AG04450 (cell line): ENCODE data around the gene ST7. TPM values are rescaled to one million over a fixed set of nuclear protein-coding genes. Genes with fewer than 3 reads are reported as not detected.

Source experiments
- CTCF ChIA-PET: fragments of 300-600, 350-600 bp; formaldehyde crosslinking; extraction: SDS; loops from one replicate; lab custom pipeline; 2022; ENCODE audit warnings: antibody characterized with exemption, inconsistent platforms; lab: Charles Lee
- POLR2A ChIA-PET: fragments of 350-600 bp; formaldehyde crosslinking; extraction: SDS; loops from one replicate; lab custom pipeline; 2021; ENCODE audit warnings: antibody characterized with exemption, inconsistent platforms; lab: Yijun Ruan, JAX
- DNase-seq: peaks from one replicate; pipeline ENCODE4 v3.0.0-alpha.2; 2011; ENCODE audit warnings: low read depth, low spot score
- H3K27ac ChIP-seq: one replicate; pipeline ENCODE4 v1.5.1; 2012; ENCODE audit warnings: low read depth, low read length, control low read depth
- H3K27me3 ChIP-seq: one replicate; pipeline ENCODE4 v1.6.0; 2012; ENCODE audit warnings: low read length; ENCODE audit not compliant: control insufficient read depth, insufficient read depth
- H3K4me3 ChIP-seq: 2 replicates; pipeline ENCODE4 v1.5.1; 2011; ENCODE audit warnings: mild to moderate bottlenecking, low read depth, low read length, control low read depth
- H3K9me3 ChIP-seq: 2 replicates; pipeline ENCODE4 v1.5.1; 2012; ENCODE audit warnings: low read length; ENCODE audit not compliant: control insufficient read depth, insufficient read depth
- CTCF ChIP-seq: IDR thresholded peaks from 2 replicates; pipeline ENCODE4 v1.5.1; 2011; ENCODE audit warnings: low read depth, low read length, control low read depth, inconsistent platforms
- polyA plus RNA-seq: library from polyadenylated mRNA; depleted of rRNA; stranded (reverse); fragments of >200 nt; gene quantifications from 2 replicates; pipeline ENCODE4 v1.2.3, GENCODE V29; 2011

ST7 gene
- polyA plus RNA-seq, 1 experiment, result 34.5 TPM

GRCh38 chr7:117155694-117156093 is 202.4 kb downstream of the ST7 start:
- H3K9me3 ChIP-seq, result no peaks in the 10 kb centered on the region
- ChIA-PET POLR2A (interaction anchor here (0.6 kb wide), 1 partner anchor 716 kb away, joined by 9 read pairs; no protein-coding TSS in a partner anchor), CTCF (interaction anchor here (0.8 to 1.6 kb wide), 2 partner anchors 9 to 28 kb away, joined by 3 to 5 read pairs; no protein-coding TSS in a partner anchor)
- no peak for DNase-seq
- H3K4me3 ChIP-seq, result no peak overlapping the region
- H3K27me3 ChIP-seq, result no peaks in the 10 kb centered on the region
- H3K27ac ChIP-seq, result no peak overlapping the region
- no peak for TF ChIP-seq CTCF

DNA sequence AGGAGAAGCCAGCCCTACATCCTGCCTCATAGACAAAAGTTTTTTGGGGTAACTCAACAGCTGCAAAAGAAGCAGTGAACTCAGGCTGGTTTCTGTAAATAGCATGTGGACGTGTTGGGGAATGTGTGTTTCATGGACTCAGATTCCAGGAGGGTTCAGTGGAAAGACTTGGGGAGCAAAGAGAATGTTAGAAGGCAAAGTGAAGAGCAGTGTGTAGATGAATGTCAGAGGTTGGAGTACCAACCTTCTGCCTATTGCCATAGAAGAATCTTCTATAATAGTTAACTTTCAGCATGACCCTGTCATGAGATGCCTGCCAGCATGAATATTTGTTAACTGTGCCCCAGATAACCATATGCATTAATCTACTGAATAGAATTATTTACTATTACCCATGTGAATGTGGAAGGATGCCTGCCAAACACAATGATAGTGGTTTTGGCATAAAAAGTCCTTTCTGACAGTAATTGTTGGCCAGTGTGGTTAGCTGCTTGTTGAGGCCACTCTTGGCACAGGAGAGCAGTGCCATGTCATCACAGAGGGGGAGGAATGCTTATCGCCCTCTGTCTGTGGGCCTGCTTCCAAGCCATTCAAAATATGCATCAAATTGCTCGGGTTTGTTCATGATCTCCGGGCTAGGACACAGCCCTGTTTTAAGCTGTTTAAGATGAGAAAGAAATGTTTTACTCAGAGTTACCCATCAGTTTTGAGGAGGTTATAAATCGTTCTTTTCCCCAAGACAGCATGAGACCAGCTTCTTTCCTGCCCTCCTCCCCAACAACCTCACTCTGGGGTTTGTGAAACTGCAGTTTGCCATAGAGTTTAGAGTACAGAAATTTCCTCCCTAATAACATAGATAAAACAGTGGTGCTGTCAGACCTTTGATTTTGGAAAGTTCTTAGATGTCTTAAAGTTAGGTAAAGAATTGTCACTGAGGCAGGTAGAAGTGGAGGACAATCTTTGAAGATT is 204.2 kb downstream of the ST7 start:
- peak; percentile 48 for TF ChIP-seq CTCF
- Histone ChIP-seq H3K4me3 (no peak overlapping the region), H3K27ac (peak overlapping the region; percentile 49), H3K9me3 (no peaks in the 10 kb centered on the region), H3K27me3 (no peaks in the 10 kb centered on the region)
- POLR2A ChIA-PET, result no interaction called here
- CTCF ChIA-PET, result interaction anchor here (0.7 to 3.3 kb wide), 14 partner anchors 9 to 169 kb away, joined by 3 to 18 read pairs (median 4); no protein-coding TSS in a partner anchor
- DNase-seq, result peak; percentile 59

GRCh38 chr7:117158941-117159697 is 205.8 kb downstream of the ST7 start:
- ChIA-PET CTCF (interaction anchor here (1.1 to 3.3 kb wide), 3 partner anchors 11 to 54 kb away, joined by 6 to 18 read pairs (median 16); no protein-coding TSS in a partner anchor), POLR2A (no interaction called here)
- DNase-seq, result no peak

DNA sequence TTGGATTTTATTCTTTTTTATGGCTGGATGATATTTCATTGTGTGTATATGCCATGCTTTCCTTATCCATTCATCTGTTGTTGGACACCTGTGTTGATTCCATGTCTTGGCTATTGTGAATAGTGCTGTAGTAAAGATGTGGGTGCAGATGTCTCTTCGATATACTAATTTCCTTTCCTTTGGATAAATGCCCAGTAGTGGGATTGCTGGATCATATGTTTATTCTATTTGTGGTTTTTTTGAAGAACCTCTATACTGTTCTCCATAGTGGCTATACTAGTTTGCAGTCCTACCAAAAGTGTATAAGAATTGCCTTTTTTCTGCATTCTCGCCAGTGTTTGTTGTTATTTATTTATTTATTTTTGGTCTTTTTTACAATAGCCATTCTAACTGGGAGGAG is 209.8 kb downstream of the ST7 start:
- ChIA-PET POLR2A (no interaction called here), CTCF (no interaction called here)
- no peak for DNase-seq
- H3K4me3 ChIP-seq, result no peak overlapping the region
- H3K27ac ChIP-seq, result no peak overlapping the region
- no peak for TF ChIP-seq CTCF
- H3K9me3 ChIP-seq, result no peaks in the 10 kb centered on the region
- H3K27me3 ChIP-seq, result no peaks in the 10 kb centered on the region

More at GRCh38 chr7:117158941-117159697, 205.8 kb downstream of the ST7 start:
- no peak overlapping the region for H3K27ac ChIP-seq
- no peak overlapping the region for H3K4me3 ChIP-seq
- no peaks in the 10 kb centered on the region for H3K9me3 ChIP-seq
- no peaks in the 10 kb centered on the region for H3K27me3 ChIP-seq
- no peak for TF ChIP-seq CTCF
